AG04450 (cell line): Measurements from ENCODE around the gene MEF2C. TPM values are rescaled to one million over a fixed set of nuclear protein-coding genes. Genes with fewer than 3 reads are reported as not detected.

ENCODE experiments used
- CTCF ChIA-PET: fragments of 300-600, 350-600 bp; formaldehyde crosslinking; extraction: SDS; loops from one replicate; lab custom pipeline; 2022; ENCODE audit warnings: antibody characterized with exemption, inconsistent platforms; lab: Charles Lee
- POLR2A ChIA-PET: fragments of 350-600 bp; formaldehyde crosslinking; extraction: SDS; loops from one replicate; lab custom pipeline; 2021; ENCODE audit warnings: antibody characterized with exemption, inconsistent platforms; lab: Yijun Ruan, JAX
- DNase-seq: peaks from one replicate; pipeline ENCODE4 v3.0.0-alpha.2; 2011; ENCODE audit warnings: low read depth, low spot score
- H3K27ac ChIP-seq: one replicate; pipeline ENCODE4 v1.5.1; 2012; ENCODE audit warnings: low read depth, low read length, control low read depth
- H3K27me3 ChIP-seq: one replicate; pipeline ENCODE4 v1.6.0; 2012; ENCODE audit warnings: low read length; ENCODE audit not compliant: control insufficient read depth, insufficient read depth
- H3K4me3 ChIP-seq: 2 replicates; pipeline ENCODE4 v1.5.1; 2011; ENCODE audit warnings: mild to moderate bottlenecking, low read depth, low read length, control low read depth
- H3K9me3 ChIP-seq: 2 replicates; pipeline ENCODE4 v1.5.1; 2012; ENCODE audit warnings: low read length; ENCODE audit not compliant: control insufficient read depth, insufficient read depth
- CTCF ChIP-seq: IDR thresholded peaks from 2 replicates; pipeline ENCODE4 v1.5.1; 2011; ENCODE audit warnings: low read depth, low read length, control low read depth, inconsistent platforms
- polyA plus RNA-seq: library from polyadenylated mRNA; depleted of rRNA; stranded (reverse); fragments of >200 nt; gene quantifications from 2 replicates; pipeline ENCODE4 v1.2.3, GENCODE V29; 2011

Gene MEF2C
- polyA plus RNA-seq, 1 experiment = 3.9 TPM

- no peaks in the 10 kb centered on the region for H3K9me3 ChIP-seq
- CTCF ChIA-PET = no interaction called here
- no peak overlapping the region for H3K4me3 ChIP-seq
- POLR2A ChIA-PET = no interaction called here
- no peak overlapping the region for H3K27ac ChIP-seq
- no peak for DNase-seq
- H3K27me3 ChIP-seq = no peaks in the 10 kb centered on the region
- no peak for TF ChIP-seq CTCF
Observed at GRCh38 chr5:88770276-88771257, 112.4 kb downstream of the MEF2C start.

GRCh38 chr5:88769165-88769564, 113.8 kb downstream of the MEF2C start:
- CTCF ChIA-PET = no interaction called here
- no peak for TF ChIP-seq CTCF
- H3K9me3 ChIP-seq = no peaks in the 10 kb centered on the region
- no peaks in the 10 kb centered on the region for H3K27me3 ChIP-seq
- no peak overlapping the region for H3K4me3 ChIP-seq
- POLR2A ChIA-PET = no interaction called here
- no peak for DNase-seq
- no peak overlapping the region for H3K27ac ChIP-seq

- DNase-seq = no peak
- CTCF ChIA-PET = interaction anchor here (0.5 to 1.0 kb wide), 2 partner anchors 12 to 41 kb away, joined by 3 to 4 read pairs; no protein-coding TSS in a partner anchor
- POLR2A ChIA-PET = no interaction called here
- no peaks in the 10 kb centered on the region for H3K27me3 ChIP-seq
- no peaks in the 10 kb centered on the region for H3K9me3 ChIP-seq
- no peak overlapping the region for H3K27ac ChIP-seq
- H3K4me3 ChIP-seq = no peak overlapping the region
- no peak for TF ChIP-seq CTCF
Observed at GRCh38 chr5:88768411-88768810, 114.6 kb downstream of the MEF2C start.

GRCh38 chr5:88765798-88766197, 117.2 kb downstream of the MEF2C start:
- CTCF ChIA-PET = interaction anchor here (0.7 to 1.1 kb wide), 2 partner anchors 36 to 38 kb away, joined by 3 to 5 read pairs; no protein-coding TSS in a partner anchor
- TF ChIP-seq CTCF = no peak
- POLR2A ChIA-PET = no interaction called here
- Histone ChIP-seq H3K27ac (no peak overlapping the region), H3K4me3 (no peak overlapping the region), H3K9me3 (no peaks in the 10 kb centered on the region), H3K27me3 (no peaks in the 10 kb centered on the region)
- no peak for DNase-seq

GRCh38 chr5:88765171-88765570, 117.8 kb downstream of the MEF2C start:
- Histone ChIP-seq H3K4me3 (no peak overlapping the region), H3K9me3 (no peaks in the 10 kb centered on the region), H3K27me3 (no peaks in the 10 kb centered on the region), H3K27ac (no peak overlapping the region)
- TF ChIP-seq CTCF = no peak
- POLR2A ChIA-PET = no interaction called here
- DNase-seq = no peak
- CTCF ChIA-PET = interaction anchor here (0.6 to 1.1 kb wide), 4 partner anchors 35 to 579 kb away, joined by 3 to 5 read pairs (median 4); no protein-coding TSS in a partner anchor
